Hematopoietic multipotent progenitor cell treated with erythropoietin and hydrocortisone succinate and interleukin-3 and kit ligand, for 8 days (in vitro differentiated cells): ENCODE data around the gene ATP2A2.
"Not testable (repeated sequence)": the region's sequence is repeated elsewhere in the genome, so short reads cannot be mapped to it uniquely, and the experiment has no call there.

Experiments used
- DNase-seq: peaks from one replicate; pipeline ENCODE4 v3.0.0-alpha.2; 2015

ATP2A2 gene

DNA sequence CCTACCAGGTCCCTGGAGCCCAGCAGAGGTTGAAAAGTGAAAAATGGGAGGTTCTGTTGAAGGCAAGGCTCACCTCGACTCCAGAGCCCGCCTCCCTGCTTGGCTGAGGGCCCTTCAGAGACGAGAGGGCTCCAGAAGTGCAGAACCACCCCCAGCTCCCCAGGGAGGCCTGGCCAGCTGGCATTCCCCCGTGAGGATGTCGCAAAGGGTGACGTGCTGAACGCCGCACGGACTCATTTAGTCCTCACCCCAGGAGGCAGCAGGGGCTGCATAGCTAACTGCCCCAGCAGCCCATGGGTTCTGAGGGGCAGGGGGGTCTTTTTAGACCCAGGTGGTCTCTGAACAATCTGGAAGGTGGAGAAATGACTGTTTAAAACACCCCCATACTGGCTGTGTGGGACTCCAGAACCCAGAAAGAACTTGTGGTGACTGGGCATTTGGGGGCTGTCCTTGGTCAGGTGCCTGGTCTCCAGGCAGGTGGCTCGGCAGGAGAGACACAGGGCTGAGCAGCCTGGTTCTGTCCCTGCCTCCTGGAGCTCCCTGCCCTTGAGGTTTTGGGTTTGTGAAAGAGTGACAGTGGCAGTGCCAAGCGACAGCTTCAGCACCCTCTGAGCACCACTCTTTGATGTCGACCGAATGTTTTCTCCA, 90.5 kb downstream of the ATP2A2 start:
- DNase-seq: no peak

DNA sequence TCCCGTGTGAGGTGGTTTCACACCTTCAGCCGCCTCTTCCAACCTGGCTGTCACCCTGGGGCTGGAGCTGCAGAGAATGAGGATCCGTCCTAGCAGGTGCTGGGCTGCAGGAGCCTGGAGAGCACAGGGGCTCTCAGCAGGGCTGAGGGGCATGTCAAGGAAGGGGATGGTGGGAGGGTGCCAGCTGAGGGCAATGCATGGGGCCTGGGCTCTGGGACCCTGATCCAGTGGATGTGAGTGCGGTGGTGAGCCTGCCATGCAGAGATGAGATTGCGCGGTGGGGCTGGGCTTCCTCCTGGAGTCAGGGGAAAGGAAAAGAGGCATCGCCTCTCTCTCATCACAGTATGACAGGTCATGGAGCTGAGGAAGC, 91.0 kb downstream of the ATP2A2 start:
- no peak for DNase-seq

GRCh38 chr12:110373025-110373424, 92.0 kb downstream of the ATP2A2 start:
- no peak for DNase-seq

DNA sequence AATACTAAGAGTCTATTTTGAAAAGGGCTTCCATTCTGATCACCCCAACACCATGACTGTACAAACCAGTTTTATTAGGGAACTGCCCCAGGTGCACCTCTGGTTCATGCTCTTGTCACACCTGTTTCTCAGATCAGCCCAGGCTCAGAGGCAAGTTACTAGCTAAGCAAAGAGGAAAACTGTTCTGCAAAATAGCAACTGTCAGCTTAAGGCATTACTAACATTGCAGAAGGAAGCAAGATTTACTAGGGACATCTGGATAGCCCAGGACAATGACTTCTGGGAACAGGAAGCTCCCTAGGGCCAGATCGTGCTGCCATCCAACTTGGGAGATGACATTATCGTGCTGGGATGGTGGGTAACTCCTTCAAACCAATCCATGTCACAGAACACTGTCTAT, 92.4 kb downstream of the ATP2A2 start:
- no peak for DNase-seq

DNA sequence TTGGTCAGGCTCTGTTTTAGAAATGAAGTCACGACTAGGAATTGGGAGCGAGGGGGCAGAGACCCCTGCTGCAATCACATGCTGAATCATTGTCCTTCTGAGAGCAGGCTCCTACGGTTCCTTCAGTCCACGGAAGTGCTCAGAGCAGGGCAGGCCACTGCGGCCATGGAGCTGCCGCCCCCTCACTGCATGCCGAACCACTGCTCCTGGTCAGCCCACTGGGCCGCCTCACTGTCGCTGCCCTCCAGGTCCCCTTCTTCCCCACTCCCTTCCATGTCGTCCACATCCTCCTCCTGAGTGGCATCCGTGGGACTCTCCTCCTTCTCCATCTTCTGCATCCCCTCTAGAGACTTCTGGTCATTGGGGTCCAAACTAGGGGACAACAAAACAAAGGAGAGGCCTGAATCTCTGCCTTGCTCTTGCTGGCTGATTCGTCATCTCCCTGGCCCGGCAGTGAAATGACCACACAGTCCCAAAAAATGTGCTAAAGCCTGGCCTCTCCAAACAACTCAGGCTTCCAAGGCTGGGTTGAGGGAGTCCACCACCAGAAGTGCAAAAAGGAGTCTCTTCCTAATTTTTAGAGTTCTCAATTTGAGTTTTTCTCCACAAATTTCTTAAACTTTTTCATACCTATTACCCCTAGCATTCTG, 93.0 kb downstream of the ATP2A2 start:
- no peak for DNase-seq

GRCh38 chr12:110378131-110378790, 97.2 kb downstream of the ATP2A2 start:
- DNase-seq: not testable (repeated sequence)

GRCh38 chr12:110379197-110379596, 98.2 kb downstream of the ATP2A2 start:
- DNase-seq: no peak

DNA sequence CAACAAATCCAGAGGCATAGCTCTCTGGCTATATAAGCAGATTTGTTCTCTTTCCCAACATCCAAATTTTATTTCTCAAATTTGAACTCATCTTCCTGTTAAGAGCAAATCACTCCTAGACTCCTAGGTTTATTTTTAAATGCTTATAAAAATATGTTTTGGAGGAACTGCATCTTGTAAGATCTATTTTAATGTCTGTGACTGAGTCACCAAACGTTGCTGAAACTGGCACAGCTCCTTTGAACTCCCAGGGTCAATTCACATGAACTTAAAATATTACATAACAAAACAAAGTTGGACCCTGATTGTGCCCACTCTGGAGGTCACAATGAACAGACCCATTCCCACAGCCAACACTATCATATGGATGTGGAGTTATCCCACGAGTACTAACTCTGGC, 98.6 kb downstream of the ATP2A2 start:
- no peak for DNase-seq

DNA sequence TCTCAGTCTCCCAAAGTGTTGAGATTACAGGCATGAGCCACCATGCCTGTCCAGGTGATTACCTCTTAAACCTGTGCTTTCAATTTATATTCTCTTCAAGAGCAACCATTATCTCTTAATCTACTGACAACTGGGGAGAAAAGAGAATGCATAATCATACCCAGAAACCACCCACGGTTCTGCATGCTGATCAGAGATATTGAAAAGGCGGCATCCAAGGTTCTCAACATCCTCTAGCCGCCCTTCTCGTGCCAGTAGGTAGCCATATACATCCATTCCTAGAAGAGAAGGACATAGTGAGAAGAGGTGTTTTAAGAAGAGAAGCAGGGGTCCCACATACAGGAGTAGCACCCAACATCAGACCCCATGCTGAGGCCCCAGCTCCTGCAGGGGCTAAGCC, 101.6 kb downstream of the ATP2A2 start:
- DNase-seq: no peak
